H1 (cell line): Measurements from ENCODE around the gene C11orf65. TPM values are rescaled to one million over a fixed set of nuclear protein-coding genes. Genes with fewer than 3 reads are reported as not detected.

Source experiments
- CTCF ChIA-PET: fragments of 300-600 bp; sonication (Branson Sonifier 250); formaldehyde crosslinking; loops from one replicate; lab custom pipeline; 2021; ENCODE audit not compliant: partially characterized antibody; lab: Charles Lee
- POLR2A ChIA-PET: fragments of 300-600 bp; sonication (Branson Sonifier 250); formaldehyde crosslinking; loops from one replicate; lab custom pipeline; 2021; ENCODE audit warnings: inconsistent platforms; ENCODE audit not compliant: partially characterized antibody; lab: Charles Lee
- DNase-seq, 2 experiments: peaks; one replicate each; pipeline versions ENCODE4 v3.0.0 to v3.0.0-alpha.2; 2010 to 2022; ENCODE audit warnings: low spot score in 2 of 2, low read depth in 1 of 2, mixed read lengths in 1 of 2
- FAIRE-seq: peaks from 2 replicates; lab custom pipeline; 2011; peaks lifted over from hg19 to GRCh38; lab: Jason Lieb, UNC
- H2AFZ ChIP-seq: 2 replicates; pipeline ENCODE4 v1.8.1; 2012; ENCODE audit warnings: low read length, inconsistent platforms
- H2AK5ac ChIP-seq: 2 replicates; pipeline ENCODE4 v1.6.1; 2013; ENCODE audit warnings: low read depth, low read length
- H2BK120ac ChIP-seq: replicated peaks from 2 replicates; pipeline ENCODE3; 2013; ENCODE audit warnings: low read depth, low read length, inconsistent platforms
- H2BK12ac ChIP-seq: 2 replicates; pipeline ENCODE4 v1.6.1; 2013; ENCODE audit warnings: low read depth, low read length
- H2BK15ac ChIP-seq: 2 replicates; pipeline ENCODE4 v1.6.1; 2013; ENCODE audit warnings: low read length
- H2BK20ac ChIP-seq: 2 replicates; pipeline ENCODE4 v1.6.1; 2013; ENCODE audit warnings: low read length
- H2BK5ac ChIP-seq: 2 replicates; pipeline ENCODE4 v1.6.1; 2013; ENCODE audit warnings: low read depth, low read length
- H3K14ac ChIP-seq: 2 replicates; pipeline ENCODE4 v1.6.1; 2013; ENCODE audit warnings: inconsistent platforms; ENCODE audit not compliant: insufficient read length
- H3K18ac ChIP-seq: 2 replicates; pipeline ENCODE4 v1.6.1; 2013; ENCODE audit warnings: low read length; ENCODE audit errors: extremely low read depth
- H3K23ac ChIP-seq: 2 replicates; pipeline ENCODE4 v1.6.1; 2013; ENCODE audit warnings: inconsistent platforms; ENCODE audit not compliant: insufficient read length
- H3K23me2 ChIP-seq: 2 replicates; pipeline ENCODE4 v1.6.1; 2013; ENCODE audit warnings: low read depth, low read length
- H3K27ac ChIP-seq: 2 replicates; pipeline ENCODE4 v1.6.1; 2011; ENCODE audit warnings: low read depth, low read length, inconsistent platforms
- H3K27me3 ChIP-seq, 4 experiments: replicated peaks in 1 of 4; 1 replicate in 1 of 4; 2 replicates in 3 of 4; pipeline versions ENCODE4 v1.6.1 to v1.8.1; 2011 to 2013; ENCODE audit warnings: low read length in 3 of 4, mild to moderate bottlenecking in 3 of 4, inconsistent platforms in 2 of 4, mixed read lengths in 2 of 4, moderate library complexity in 1 of 4; ENCODE audit not compliant: control insufficient read depth in 3 of 4, insufficient read depth in 3 of 4; ENCODE audit errors: extremely low read depth in 1 of 4
- H3K36me3 ChIP-seq, 4 experiments: 2 replicates each; pipeline versions ENCODE4 v1.6.1 to v1.8.1; 2011 to 2013; ENCODE audit warnings: mild to moderate bottlenecking in 4 of 4, low read length in 3 of 4, moderate library complexity in 2 of 4, control low read depth in 1 of 4, inconsistent platforms in 1 of 4; ENCODE audit not compliant: insufficient read depth in 4 of 4, control insufficient read depth in 2 of 4
- H3K4ac ChIP-seq: replicated peaks from 2 replicates; pipeline ENCODE3; 2013; ENCODE audit warnings: low read length, low read depth, mixed read lengths, inconsistent platforms; ENCODE audit not compliant: insufficient read length
- H3K4me1 ChIP-seq, 4 experiments: replicated peaks in 1 of 4; 1 replicate in 1 of 4; 2 replicates in 3 of 4; pipeline versions ENCODE4 v1.6.1 to v1.8.1; 2011 to 2013; ENCODE audit warnings: low read length in 3 of 4, inconsistent platforms in 2 of 4, mixed read lengths in 1 of 4; ENCODE audit not compliant: insufficient read depth in 4 of 4, control insufficient read depth in 3 of 4
- H3K4me2 ChIP-seq, 2 experiments: 2 replicates each; pipeline versions ENCODE4 v1.6.1 to v1.8.1; 2011 to 2013; ENCODE audit warnings: low read depth in 2 of 2, low read length in 2 of 2, control low read depth in 1 of 2, inconsistent platforms in 1 of 2, mild to moderate bottlenecking in 1 of 2; ENCODE audit not compliant: insufficient read depth in 1 of 2
- H3K4me3 ChIP-seq, 4 experiments: fragments of 200-600, 300-600 bp in 1 of 4; sonication (generic), shearing (Covaris generic), sonication (Bioruptor Twin) in 1 of 4; 2 replicates each; pipeline versions ENCODE4 v1.5.1 to v1.8.1; 2011 to 2016; ENCODE audit warnings: low read length in 4 of 4, low read depth in 3 of 4, control low read depth in 2 of 4, inconsistent platforms in 2 of 4, mild to moderate bottlenecking in 2 of 4, mixed read lengths in 1 of 4, moderate library complexity in 1 of 4; ENCODE audit not compliant: insufficient read depth in 2 of 4; ENCODE audit errors: extremely low read depth in 1 of 4
- H3K56ac ChIP-seq: replicated peaks from 2 replicates; pipeline ENCODE3; 2013; ENCODE audit warnings: low read depth, mild to moderate bottlenecking, mixed read lengths, low read length, inconsistent platforms; ENCODE audit not compliant: insufficient read length
- H3K79me1 ChIP-seq: 2 replicates; pipeline ENCODE4 v1.6.1; 2013; ENCODE audit warnings: low read depth, low read length, control low read depth
- H3K79me2 ChIP-seq, 2 experiments: 2 replicates each; pipeline versions ENCODE4 v1.6.1 to v1.8.1; 2012 to 2013; ENCODE audit warnings: low read length in 2 of 2, mild to moderate bottlenecking in 2 of 2, inconsistent platforms in 1 of 2; ENCODE audit not compliant: insufficient read depth in 2 of 2, control insufficient read depth in 1 of 2
- H3K9ac ChIP-seq, 4 experiments: replicated peaks in 1 of 4; 1 replicate in 1 of 4; 2 replicates in 3 of 4; pipeline versions ENCODE4 v1.6.1 to v1.8.1; 2011 to 2013; ENCODE audit warnings: low read depth in 3 of 4, low read length in 3 of 4, control low read depth in 2 of 4, mild to moderate bottlenecking in 2 of 4, moderate library complexity in 2 of 4, inconsistent platforms in 1 of 4; ENCODE audit errors: extremely low read depth in 1 of 4
- H3K9me3 ChIP-seq, 2 experiments: 2 replicates each; pipeline versions ENCODE4 v1.6.1 to v1.8.1; 2012 to 2013; ENCODE audit warnings: mild to moderate bottlenecking in 2 of 2, moderate library complexity in 2 of 2, control low read depth in 1 of 2, inconsistent platforms in 1 of 2, low read depth in 1 of 2, low read length in 1 of 2, mixed read lengths in 1 of 2; ENCODE audit not compliant: insufficient read depth in 2 of 2
- H4K20me1 ChIP-seq, 2 experiments: replicated peaks in 1 of 2; 2 replicates each; pipeline versions ENCODE3 to v1.8.1; 2011 to 2013; ENCODE audit warnings: inconsistent platforms in 2 of 2, low read length in 2 of 2, mild to moderate bottlenecking in 1 of 2; ENCODE audit not compliant: insufficient read depth in 2 of 2, control insufficient read depth in 1 of 2
- H4K5ac ChIP-seq: 2 replicates; pipeline ENCODE4 v1.6.1; 2013; ENCODE audit warnings: low read length, low read depth, mixed read lengths, inconsistent platforms; ENCODE audit not compliant: insufficient read length
- H4K8ac ChIP-seq: 2 replicates; pipeline ENCODE4 v1.8.0; 2013; ENCODE audit warnings: mild to moderate bottlenecking, moderate library complexity, low read length, inconsistent platforms; ENCODE audit not compliant: insufficient read depth; ENCODE audit errors: extremely low read depth
- H4K91ac ChIP-seq: replicated peaks from 2 replicates; pipeline ENCODE3; 2013; ENCODE audit warnings: low read length, mixed read lengths, inconsistent platforms; ENCODE audit not compliant: insufficient read length
- CBX8 ChIP-seq: fragments of 300-800, 300-1000 bp; sonication (generic); IDR thresholded peaks from 2 replicates; pipeline ENCODE4 v1.7.1; 2016; ENCODE audit warnings: low read depth, low read length, borderline replicate concordance
- CTBP2 ChIP-seq: IDR thresholded peaks from 2 replicates; pipeline ENCODE4 v1.7.0; 2011; ENCODE audit warnings: borderline replicate concordance, mild to moderate bottlenecking, moderate library complexity, mixed read lengths, low read length; ENCODE audit not compliant: insufficient read depth, insufficient read length
- POLR2A ChIP-seq, 2 experiments: IDR thresholded peaks; 1 replicate in 1 of 2; 2 replicates in 1 of 2; pipeline ENCODE4 v1.6.1; 2011; ENCODE audit warnings: low read depth in 2 of 2, low read length in 2 of 2, mild to moderate bottlenecking in 2 of 2; ENCODE audit errors: control extremely low read depth in 1 of 2
- POU5F1 ChIP-seq: IDR thresholded peaks from 2 replicates; pipeline ENCODE4 v1.6.1; 2011; ENCODE audit warnings: low read depth, mild to moderate bottlenecking, low read length, moderate library complexity
- RBBP5 ChIP-seq: IDR thresholded peaks from 2 replicates; pipeline ENCODE4 v1.7.1; 2012; ENCODE audit warnings: low read depth, mild to moderate bottlenecking, inconsistent platforms, low read length, moderate library complexity, borderline replicate concordance
- SIX5 ChIP-seq: IDR thresholded peaks from 2 replicates; pipeline ENCODE4 v1.6.1; 2011; ENCODE audit warnings: mild to moderate bottlenecking, low read depth, low read length
- TAF1 ChIP-seq: IDR thresholded peaks from 2 replicates; pipeline ENCODE4 v1.6.1; 2011; ENCODE audit warnings: mild to moderate bottlenecking, low read depth, low read length
- TAF7 ChIP-seq: optimal IDR thresholded peaks from 2 replicates; pipeline ENCODE3; 2011; ENCODE audit warnings: low read depth, mild to moderate bottlenecking, inconsistent platforms, low read length, moderate library complexity, borderline replicate concordance
- TCF12 ChIP-seq: IDR thresholded peaks from 2 replicates; pipeline ENCODE4 v1.6.1; 2011; ENCODE audit warnings: low read depth, mild to moderate bottlenecking, low read length
- USF2 ChIP-seq: IDR thresholded peaks from 2 replicates; pipeline ENCODE4 v1.6.1; 2011; ENCODE audit warnings: low read length, improper control_type of control experiment
- YY1 ChIP-seq: IDR thresholded peaks from 2 replicates; pipeline ENCODE4 v1.6.1; 2011; ENCODE audit warnings: low read depth, mild to moderate bottlenecking, low read length
- WGBS, 2 experiments: shearing (Covaris generic) in 1 of 2; methylation state at CpG; one replicate each; pipeline versions ENCODE4 v1.1.6 to v1.1.7; 2013 to 2015; ENCODE audit warnings: low lambda C conversion rate in 2 of 2, mixed read lengths in 2 of 2, inconsistent platforms in 1 of 2, low coverage in 1 of 2, missing lambda C conversion rate in 1 of 2; ENCODE audit not compliant: insufficient replicate concordance in 2 of 2, insufficient coverage in 1 of 2, insufficient read length in 1 of 2; ENCODE audit errors: extremely low coverage in 1 of 2, missing lambda C conversion rate in 1 of 2; 5-methylcytosine and 5-hydroxymethylcytosine counted together
- polyA plus RNA-seq, 7 experiments: library from polyadenylated mRNA; depleted of rRNA in 3 of 7; stranded (reverse) in 5 of 7; unstranded in 2 of 7; fragments of >200 nt in 5 of 7; fragments of 200-250 nt in 2 of 7; gene quantifications; 1 replicate in 5 of 7; 2 replicates in 1 of 7; 4 replicates in 1 of 7; pipeline versions ENCODE4 v1.2.1 to v1.2.3, GENCODE V29; 2011 to 2013; ENCODE audit warnings: missing spikeins in 2 of 7, mixed read lengths in 2 of 7
- total RNA-seq: library from RNA; stranded (reverse); fragmentation: NEBNext Ultra II Directional; extraction: Animal tissue kit (Norgen Biotek cat#: 25700); gene quantifications from 2 replicates; pipeline ENCODE4 v1.2.1, GENCODE V29; 2021

The C11orf65 gene
- total and polyA plus RNA-seq, 2 of the 8 experiments (the other 6 are each of a cell fraction or from before 2014, with no cell fraction given) = 0.14 to 0.22 TPM

GRCh38 chr11:108333403-108333899 lies 133.9 kb downstream of the C11orf65 start:
- no peaks in the 10 kb centered on the region for H3K79me2 ChIP-seq
- no peak overlapping the region for H3K23ac ChIP-seq
- H2BK120ac ChIP-seq = no peak overlapping the region
- no peak overlapping the region for H2AK5ac ChIP-seq
- WGBS, 2 experiments = 87% methylated on average over 2 of the region's 2 CpGs; no CpG with 5 or more reads in 1 of the 2 experiments
- H4K8ac ChIP-seq = no peak overlapping the region
- no peak overlapping the region for H3K18ac ChIP-seq
- H3K4me1 ChIP-seq = no peaks in the 10 kb centered on the region
- CTCF ChIA-PET = no interaction called here
- FAIRE-seq (no peak), DNase-seq (no peak)
- H3K27me3 ChIP-seq = no peaks in the 10 kb centered on the region
- H2BK15ac ChIP-seq = no peak overlapping the region
- H3K79me1 ChIP-seq = no peaks in the 10 kb centered on the region
- no peak overlapping the region for H4K91ac ChIP-seq
- H2BK5ac ChIP-seq = no peak overlapping the region
- H3K56ac ChIP-seq = no peak overlapping the region
- no peak overlapping the region for H2BK12ac ChIP-seq
- H2AFZ ChIP-seq = no peak overlapping the region
- no peak overlapping the region for H3K14ac ChIP-seq
- no peaks in the 10 kb centered on the region for H3K23me2 ChIP-seq
- peaks cover 0 to 2% of the 10 kb centered on the region in 2 experiments for H4K20me1 ChIP-seq
- H3K9ac ChIP-seq = no peak overlapping the region
- POLR2A ChIA-PET = no interaction called here
- no peaks in the 10 kb centered on the region for H3K9me3 ChIP-seq
- no peak overlapping the region for H3K4me2 ChIP-seq
- H3K27ac ChIP-seq = no peak overlapping the region
- no peak overlapping the region for H2BK20ac ChIP-seq
- no peak overlapping the region for H4K5ac ChIP-seq
- H3K4ac ChIP-seq = no peak overlapping the region
- no peak overlapping the region for H3K4me3 ChIP-seq
- H3K36me3 ChIP-seq = peaks cover 3 to 48% (median 18%) of the 10 kb centered on the region in 4 experiments
- no peak for TF ChIP-seq YY1
- no peak for TF ChIP-seq SIX5
- no peak for TF ChIP-seq RBBP5
- TF ChIP-seq CTBP2 = no peak
- no peak for TF ChIP-seq TCF12
- TF ChIP-seq TAF7 = no peak
- no peak for TF ChIP-seq CBX8
- TF ChIP-seq TAF1 = no peak
- no peak for TF ChIP-seq POU5F1
- TF ChIP-seq POLR2A (IDR thresholded peaks at IDR 0.05; ENCODE audit: control extremely low read depth in 1 of 2, low read depth in 2 of 2, low read length in 2 of 2) = no peak
- TF ChIP-seq USF2 = no peak
